NB4 (cell line): Measurements from ENCODE around the gene SDF2.

Source experiments
- DNase-seq: peaks from one replicate; pipeline ENCODE4 v3.0.0; 2010; ENCODE audit warnings: low read depth
- H3K4me3 ChIP-seq: one replicate; pipeline ENCODE4 v1.5.1; 2011; ENCODE audit warnings: mild to moderate bottlenecking, low read depth, low read length, moderate library complexity
- CTCF ChIP-seq: IDR thresholded peaks from one replicate; pipeline ENCODE4 v1.5.1; 2012; ENCODE audit warnings: low read depth, low read length
- MAX ChIP-seq: IDR thresholded peaks from 2 replicates; pipeline ENCODE4 v1.6.1; 2011; ENCODE audit warnings: low read depth, low read length
- MYC ChIP-seq: IDR thresholded peaks from 2 replicates; pipeline ENCODE4 v1.6.1; 2011; ENCODE audit warnings: low read depth, low read length
- POLR2A ChIP-seq: IDR thresholded peaks from 2 replicates; pipeline ENCODE4 v1.6.1; 2011; ENCODE audit warnings: mild to moderate bottlenecking; ENCODE audit not compliant: insufficient read length; ENCODE audit errors: extremely low read depth

The SDF2 gene

DNA sequence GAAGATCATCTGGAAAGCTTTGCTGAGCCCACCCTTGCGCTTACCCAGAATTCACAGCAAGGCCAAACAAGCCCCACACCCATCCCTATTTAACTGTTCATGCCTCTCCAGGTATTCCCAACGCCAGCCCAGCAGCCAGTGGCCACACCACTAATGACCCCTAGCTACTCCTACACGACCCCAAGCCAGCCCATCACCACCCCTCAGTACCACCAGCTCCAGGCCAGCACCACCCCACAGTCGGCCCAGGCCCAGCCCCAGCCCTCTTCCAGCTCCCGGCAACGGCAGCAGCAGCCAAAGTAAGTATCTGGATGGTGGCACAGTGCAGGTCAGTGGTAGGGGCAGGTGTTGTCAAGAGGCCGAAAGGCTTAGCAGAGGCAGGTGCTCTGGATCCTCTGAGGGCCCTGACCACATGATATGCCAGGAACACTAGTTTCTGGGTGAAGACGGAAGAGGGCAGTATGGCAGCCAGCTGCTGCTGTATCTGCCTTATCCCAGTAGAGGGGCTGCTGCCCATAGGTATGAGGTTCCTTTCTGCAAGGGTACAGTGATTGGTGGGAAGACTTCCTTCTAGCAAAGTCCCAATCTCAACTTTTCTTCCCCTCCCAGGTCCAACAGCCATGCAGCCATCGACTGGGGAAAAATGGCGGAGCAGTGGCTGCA, 39.3 kb upstream of the SDF2 start:
- no peak for DNase-seq
- no peak overlapping the region for H3K4me3 ChIP-seq
- no peak for TF ChIP-seq MAX
- no peak for TF ChIP-seq CTCF

DNA sequence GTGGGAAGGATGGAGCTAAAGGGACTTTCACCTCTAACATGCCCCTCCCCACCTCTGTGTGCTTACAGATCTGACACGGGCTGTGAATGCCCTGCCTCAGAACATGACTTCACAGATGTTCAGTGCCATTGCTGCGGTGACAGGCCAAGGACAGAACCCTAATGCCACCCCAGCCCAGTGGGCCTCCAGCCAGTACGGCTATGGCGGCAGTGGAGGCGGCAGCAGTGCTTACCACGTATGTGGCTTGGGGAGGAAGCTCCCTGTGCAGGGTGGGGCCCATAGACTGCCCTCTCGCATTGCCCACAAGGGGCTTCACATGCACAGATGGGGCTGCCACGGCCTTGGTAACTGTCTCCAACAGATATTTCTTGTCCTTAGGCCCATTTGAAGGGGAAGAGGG, 38.6 kb upstream of the SDF2 start:
- TF ChIP-seq MAX (no peak), POLR2A (no peak), MYC (no peak), CTCF (no peak)

DNA sequence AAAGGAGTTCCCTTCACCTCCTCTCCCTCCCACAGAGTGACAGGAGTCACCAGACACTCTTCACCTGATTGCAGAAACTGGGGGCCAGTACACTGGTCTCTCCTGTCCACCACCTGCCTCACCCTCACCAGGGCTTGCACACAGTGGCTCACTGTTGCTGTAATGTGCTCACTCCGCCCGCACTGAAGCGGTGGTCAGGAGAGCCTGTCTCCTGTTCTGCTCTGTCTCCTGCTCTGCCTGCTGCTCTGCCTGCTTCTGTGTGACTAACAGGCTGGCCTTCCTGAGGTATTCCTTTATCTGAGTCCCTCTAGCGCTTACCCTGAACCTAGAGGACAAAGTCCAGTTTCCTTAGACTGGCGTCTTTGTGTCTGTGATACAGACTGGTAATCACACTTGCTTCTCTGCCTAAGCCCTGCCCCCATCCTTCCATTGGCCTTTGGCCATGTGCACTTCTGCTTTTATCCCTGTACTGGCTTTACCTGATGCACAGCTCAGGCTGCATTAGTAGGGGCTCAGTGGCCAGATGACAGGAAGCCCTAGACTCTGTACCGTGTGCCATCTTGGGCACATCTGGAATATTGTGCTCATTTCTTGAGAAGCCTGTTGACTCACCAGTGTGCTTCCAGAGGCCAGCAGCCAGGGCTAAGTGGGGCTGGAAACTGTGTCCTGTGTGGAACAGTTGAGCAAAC, 36.7 kb upstream of the SDF2 start:
- no peak for DNase-seq
- H3K4me3 ChIP-seq: no peak overlapping the region
- TF ChIP-seq CTCF: no peak
- TF ChIP-seq MAX: 0 out of 2 replicates have a peak, but pooled peaks have one; percentile 35
- TF ChIP-seq MYC: peak; percentile 29; the same call in 1 of the 2 replicates
- TF ChIP-seq POLR2A: no peak

More for the DNA sequence above, 38.6 kb upstream of the SDF2 start:
- no peak for DNase-seq
- H3K4me3 ChIP-seq: no peak overlapping the region

- no peak for DNase-seq
- no peak for TF ChIP-seq POLR2A
- TF ChIP-seq MAX: no peak
- TF ChIP-seq MYC: no peak
- TF ChIP-seq CTCF: no peak
- no peak overlapping the region for H3K4me3 ChIP-seq
These were observed 32.2 kb upstream of the SDF2 start for GRCh38 chr17:28693869-28694268.

DNA sequence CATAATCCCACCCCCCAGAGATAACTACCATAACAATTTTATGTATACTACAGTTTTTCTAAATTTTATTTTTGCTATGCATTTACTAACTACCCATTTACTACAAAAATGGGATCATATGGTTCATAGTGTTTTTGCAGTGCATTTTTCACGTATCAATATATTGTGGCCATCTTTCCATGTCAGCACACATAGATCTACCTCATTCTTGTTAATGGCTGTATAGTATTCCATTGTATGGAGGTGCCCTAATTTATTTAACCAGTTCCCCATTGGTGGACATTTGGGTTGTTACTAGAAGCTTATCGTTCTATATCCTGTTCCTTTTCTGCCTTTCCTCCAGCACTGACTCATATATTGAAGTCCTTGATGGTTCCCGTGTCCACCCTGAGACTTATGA, 27.3 kb upstream of the SDF2 start:
- no peak overlapping the region for H3K4me3 ChIP-seq
- TF ChIP-seq MYC: no peak
- no peak for TF ChIP-seq MAX
- no peak for TF ChIP-seq POLR2A
- TF ChIP-seq CTCF: no peak
- no peak for DNase-seq

GRCh38 chr17:28688481-28688880, 26.8 kb upstream of the SDF2 start:
- DNase-seq: no peak
- no peak overlapping the region for H3K4me3 ChIP-seq
- TF ChIP-seq MYC (no peak), MAX (no peak), POLR2A (no peak)
